Measurements from ENCODE around the gene ROPN1.
"Not testable (repeated sequence)": the region's sequence is repeated elsewhere in the genome, so short reads cannot be mapped to it uniquely, and the experiment has no call there.

ROPN1 gene

DNA sequence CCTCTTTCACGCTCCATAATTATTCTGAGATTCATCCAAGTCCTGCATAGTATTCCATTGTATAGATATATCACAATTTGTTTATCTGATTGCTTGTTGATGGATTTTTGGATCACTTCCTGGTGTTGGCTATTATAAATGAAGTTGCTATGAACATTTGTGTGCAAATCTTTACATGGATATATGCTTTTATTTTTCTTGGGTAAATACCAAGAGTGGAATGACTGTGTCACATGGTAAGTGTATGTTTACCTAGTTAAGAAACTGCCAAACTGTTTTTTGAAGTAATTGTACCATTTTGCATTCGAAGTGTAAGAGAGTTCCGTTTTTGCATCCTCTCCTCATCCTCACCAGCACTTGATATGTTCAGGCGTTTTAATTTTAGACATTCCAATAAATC, 34.6 kb upstream of the ROPN1 start:
- ChIA-PET POLR2A (no interaction called here), CTCF (interaction anchor here (0.7 kb wide), 1 partner anchor 848 kb away, joined by 3 read pairs; no protein-coding TSS in a partner anchor)
- no peak overlapping the region for H3K27ac ChIP-seq (ENCODE audit: extremely low read depth, low read depth, low read length)
- TF ChIP-seq ZNF830 (tag by site-specific recombination; IDR thresholded peaks at IDR 0.05; ENCODE audit: low read depth) (no peak), KLF9 (tag by site-specific recombination; IDR thresholded peaks at IDR 0.05; ENCODE audit: low read depth) (no peak), ZBTB21 (tag by site-specific recombination; IDR thresholded peaks at IDR 0.05) (no peak), ZNF24 (tag by site-specific recombination; IDR thresholded peaks at IDR 0.05) (no peak), ZNF529 (tag by site-specific recombination; IDR thresholded peaks at IDR 0.05; ENCODE audit: insufficient replicate concordance) (no peak), ZBTB10 (tag by site-specific recombination; IDR thresholded peaks at IDR 0.05) (no peak), ZBTB20 (tag by site-specific recombination; IDR thresholded peaks at IDR 0.05) (no peak), BCL11B (tag by site-specific recombination; IDR thresholded peaks at IDR 0.05; ENCODE audit: low read depth) (no peak), FEZF1 (tag by site-specific recombination; IDR thresholded peaks at IDR 0.05) (no peak)
- TF ChIP-seq, protein P1, sequence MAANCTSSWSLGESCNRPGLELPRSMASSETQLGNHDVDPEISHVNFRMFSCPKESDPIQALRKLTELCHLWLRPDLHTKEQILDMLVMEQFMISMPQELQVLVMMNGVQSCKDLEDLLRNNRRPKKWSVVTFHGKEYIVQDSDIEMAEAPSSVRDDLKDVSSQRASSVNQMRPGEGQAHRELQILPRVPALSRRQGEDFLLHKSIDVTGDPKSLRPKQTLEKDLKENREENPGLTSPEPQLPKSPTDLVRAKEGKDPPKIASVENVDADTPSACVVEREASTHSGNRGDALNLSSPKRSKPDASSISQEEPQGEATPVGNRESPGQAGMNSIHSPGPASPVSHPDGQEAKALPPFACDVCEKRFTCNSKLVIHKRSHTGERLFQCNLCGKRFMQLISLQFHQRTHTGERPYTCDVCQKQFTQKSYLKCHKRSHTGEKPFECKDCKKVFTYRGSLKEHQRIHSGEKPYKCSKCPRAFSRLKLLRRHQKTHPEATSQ (tag by site-specific recombination; IDR thresholded peaks at IDR 0.05), result no peak
- H3K9me3 ChIP-seq (ENCODE audit: control insufficient read depth, insufficient read depth, low read depth, low read length), result no peaks in the 10 kb centered on the region
- no peak overlapping the region for H3K4me3 ChIP-seq (ENCODE audit: low read depth, low read length)
- H3K4me1 ChIP-seq (ENCODE audit: control insufficient read depth, insufficient read depth, low read length), result no peaks in the 10 kb centered on the region
- no peaks in the 10 kb centered on the region for H3K36me3 ChIP-seq (ENCODE audit: control insufficient read depth in 2 of 2, insufficient read depth in 1 of 2, low read length in 2 of 2)

- H3K9me3 ChIP-seq (ENCODE audit: control insufficient read depth, insufficient read depth, low read depth, low read length); H3K4me3 ChIP-seq (ENCODE audit: low read depth, low read length); H3K27ac ChIP-seq (ENCODE audit: extremely low read depth, low read depth, low read length); H3K36me3 ChIP-seq (ENCODE audit: control insufficient read depth in 2 of 2, insufficient read depth in 1 of 2, low read length in 2 of 2); POLR2A ChIA-PET; H3K4me1 ChIP-seq (ENCODE audit: control insufficient read depth, insufficient read depth, low read length): not testable (repeated sequence)
- CTCF ChIA-PET, result interaction anchor here (0.6 kb wide), 1 partner anchor 8 kb away, joined by 4 read pairs; no protein-coding TSS in a partner anchor
Measured at GRCh38 chr3:124023531-124023930, 31.6 kb upstream of the ROPN1 start.

- CTCF ChIA-PET, result interaction anchor here (0.6 to 4.6 kb wide), 5 partner anchors 20 to 468 kb away, joined by 3 to 37 read pairs (median 3); no protein-coding TSS in a partner anchor
- POLR2A ChIA-PET, result interaction anchor here (0.6 kb wide), 1 partner anchor 46 kb away, joined by 4 read pairs; no protein-coding TSS in a partner anchor
Measured at GRCh38 chr3:124019291-124019690, 27.4 kb upstream of the ROPN1 start.

More at GRCh38 chr3:124019291-124019690, 27.4 kb upstream of the ROPN1 start:
- Histone ChIP-seq H3K4me1 (ENCODE audit: control insufficient read depth, insufficient read depth, low read length) (no peaks in the 10 kb centered on the region; the same call in 1 of the 2 replicates), H3K36me3 (ENCODE audit: control insufficient read depth in 2 of 2, insufficient read depth in 1 of 2, low read length in 2 of 2) (no peaks in the 10 kb centered on the region), H3K27ac (ENCODE audit: extremely low read depth, low read depth, low read length) (no peak overlapping the region), H3K4me3 (ENCODE audit: low read depth, low read length) (no peak overlapping the region), H3K9me3 (ENCODE audit: control insufficient read depth, insufficient read depth, low read depth, low read length) (no peaks in the 10 kb centered on the region)
- TF ChIP-seq ZNF623 (tag by site-specific recombination; IDR thresholded peaks at IDR 0.05), result no peak
- TF ChIP-seq ZNF292 (tag by site-specific recombination; IDR thresholded peaks at IDR 0.05; ENCODE audit: borderline replicate concordance, low read depth), result no peak
- TF ChIP-seq ZNF248 (tag by site-specific recombination; IDR thresholded peaks at IDR 0.05), result no peak
- TF ChIP-seq ZBTB7A (tag by site-specific recombination; IDR thresholded peaks at IDR 0.05; ENCODE audit: low read depth), result no peak
- TF ChIP-seq ZNF26 (tag by site-specific recombination; IDR thresholded peaks at IDR 0.05), result no peak
- TF ChIP-seq ZSCAN16 (tag by site-specific recombination; IDR thresholded peaks at IDR 0.05), result no peak
- no peak for TF ChIP-seq MEIS1 (CRISPR knock-in tag; IDR thresholded peaks at IDR 0.05; ENCODE audit: borderline replicate concordance)
- TF ChIP-seq ZBTB1 (tag by site-specific recombination; IDR thresholded peaks at IDR 0.05), result no peak
- no peak for TF ChIP-seq SP3 (tag by site-specific recombination; IDR thresholded peaks at IDR 0.05)
- TF ChIP-seq ZNF155 (tag by site-specific recombination; IDR thresholded peaks at IDR 0.05), result no peak
- no peak for TF ChIP-seq ZBTB48 (tag by site-specific recombination; IDR thresholded peaks at IDR 0.05)
- TF ChIP-seq ZNF843 (tag by site-specific recombination; IDR thresholded peaks at IDR 0.05), result no peak
- TF ChIP-seq ZNF174 (tag by site-specific recombination; IDR thresholded peaks at IDR 0.05), result no peak
- no peak for TF ChIP-seq ZBTB17 (tag by site-specific recombination; IDR thresholded peaks at IDR 0.05)
- TF ChIP-seq ZNF747 (tag by site-specific recombination; IDR thresholded peaks at IDR 0.05), result no peak
- TF ChIP-seq ZNF341 (tag by site-specific recombination; IDR thresholded peaks at IDR 0.05; ENCODE audit: low read depth), result no peak
- TF ChIP-seq ZNF112 (tag by site-specific recombination; IDR thresholded peaks at IDR 0.05), result no peak
- TF ChIP-seq TCF7L2 (IDR thresholded peaks at IDR 0.05; ENCODE audit: borderline replicate concordance, low read depth, low read length), result no peak
- no peak for TF ChIP-seq ZNF791 (tag by site-specific recombination; IDR thresholded peaks at IDR 0.05)
